Fibroblast of gingiva (primary cell): ENCODE measurements around the gene KLF7.

ENCODE experiments used
- DNase-seq: peaks from one replicate; pipeline ENCODE4 v3.0.0-alpha.2; 2011; ENCODE audit warnings: low read depth

Gene KLF7

GRCh38 chr2:207165121-207166038, at the start of gene KLF7:
TSS of gene KLF7 (minus strand) at chr2:207165948. CDS start at chr2:207165568, 380 bp downstream.
- peak; percentile 9 for DNase-seq

GRCh38 chr2:207215308-207215707, 49.6 kb upstream of the KLF7 start:
- no peak for DNase-seq

GRCh38 chr2:207214446-207214845, 48.7 kb upstream of the KLF7 start:
- no peak for DNase-seq

- no peak for DNase-seq
These were observed 40.3 kb upstream of the KLF7 start for GRCh38 chr2:207206011-207206410.

- DNase-seq = no peak
These were observed 39.6 kb upstream of the KLF7 start for GRCh38 chr2:207205173-207205957.

- no peak for DNase-seq
These were observed 37.3 kb upstream of the KLF7 start for GRCh38 chr2:207203056-207203455.

GRCh38 chr2:207202645-207203044, 36.9 kb upstream of the KLF7 start:
- DNase-seq = no peak

- no peak for DNase-seq
These were observed 35.7 kb upstream of the KLF7 start for GRCh38 chr2:207201416-207201815.

GRCh38 chr2:207200136-207200535, 34.4 kb upstream of the KLF7 start:
- no peak for DNase-seq

- DNase-seq = no peak
These were observed 28.3 kb upstream of the KLF7 start for GRCh38 chr2:207194028-207194427.

GRCh38 chr2:207188626-207189419, 23.1 kb upstream of the KLF7 start:
- DNase-seq = peak; percentile 76

- DNase-seq = no peak
These were observed 19.6 kb upstream of the KLF7 start for GRCh38 chr2:207185372-207185771.

GRCh38 chr2:207184768-207185167, 19.0 kb upstream of the KLF7 start:
- no peak for DNase-seq

GRCh38 chr2:207184348-207184747, 18.6 kb upstream of the KLF7 start:
- no peak for DNase-seq

GRCh38 chr2:207183506-207183905, 17.8 kb upstream of the KLF7 start:
- no peak for DNase-seq

GRCh38 chr2:207182911-207183310, 17.2 kb upstream of the KLF7 start:
- DNase-seq = peak; percentile 75

- DNase-seq = no peak
These were observed 16.0 kb upstream of the KLF7 start for GRCh38 chr2:207181526-207182274.

- no peak for DNase-seq
These were observed 15.0 kb upstream of the KLF7 start for GRCh38 chr2:207180741-207181140.

- DNase-seq = no peak
These were observed 10.5 kb upstream of the KLF7 start for GRCh38 chr2:207176247-207176646.

- no peak for DNase-seq
These were observed 7.9 kb upstream of the KLF7 start for GRCh38 chr2:207173641-207174040.

GRCh38 chr2:207167099-207167923, 1.6 kb upstream of the KLF7 start:
- peak; percentile 78 for DNase-seq
